Ishikawa (cell line): Measurements from ENCODE around the gene TRAPPC3.
A peak's percentile ranks its signal among the peaks of the same experiment; 100 is the strongest.

Source experiments
- CEBPB ChIP-seq: IDR thresholded peaks from 2 replicates; pipeline ENCODE4 v1.6.1; 2012
- CREB1 ChIP-seq: IDR thresholded peaks from 2 replicates; pipeline ENCODE4 v1.6.1; 2012; ENCODE audit warnings: low read depth
- EGR1 ChIP-seq: IDR thresholded peaks from 2 replicates; pipeline ENCODE4 v1.6.1; 2012
- EP300 ChIP-seq: IDR thresholded peaks from 2 replicates; pipeline ENCODE4 v1.6.1; 2012; ENCODE audit warnings: borderline replicate concordance
- FOXM1 ChIP-seq: IDR thresholded peaks from 2 replicates; pipeline ENCODE4 v1.6.1; 2012; ENCODE audit warnings: low read depth, borderline replicate concordance
- NFIC ChIP-seq: IDR thresholded peaks from 2 replicates; pipeline ENCODE4 v1.6.1; 2012
- RAD21 ChIP-seq: IDR thresholded peaks from 2 replicates; pipeline ENCODE4 v1.6.1; 2012; ENCODE audit warnings: low read depth
- TAF1 ChIP-seq: IDR thresholded peaks from 2 replicates; pipeline ENCODE4 v1.6.1; 2012; ENCODE audit warnings: low read depth, mild to moderate bottlenecking
- TCF12 ChIP-seq: IDR thresholded peaks from 2 replicates; pipeline ENCODE4 v1.6.1; 2012; ENCODE audit warnings: low read depth
- TEAD4 ChIP-seq: IDR thresholded peaks from 2 replicates; pipeline ENCODE4 v1.6.1; 2012
- YY1 ChIP-seq: IDR thresholded peaks from 2 replicates; pipeline ENCODE4 v1.6.1; 2012; ENCODE audit warnings: low read depth
- ZBTB7A ChIP-seq: IDR thresholded peaks from 2 replicates; pipeline ENCODE4 v1.6.1; 2012; ENCODE audit warnings: low read depth
- TF ChIP-seq, protein P1 (sequence below): IDR thresholded peaks from 2 replicates; pipeline ENCODE4 v1.6.1; 2012; ENCODE audit warnings: low read depth, mild to moderate bottlenecking
- TF ChIP-seq, protein P2 (sequence below): IDR thresholded peaks from 2 replicates; pipeline ENCODE4 v1.6.1; 2012
- TF ChIP-seq, protein P3 (sequence below): IDR thresholded peaks from 2 replicates; pipeline ENCODE4 v1.6.1; 2012

Gene TRAPPC3

DNA sequence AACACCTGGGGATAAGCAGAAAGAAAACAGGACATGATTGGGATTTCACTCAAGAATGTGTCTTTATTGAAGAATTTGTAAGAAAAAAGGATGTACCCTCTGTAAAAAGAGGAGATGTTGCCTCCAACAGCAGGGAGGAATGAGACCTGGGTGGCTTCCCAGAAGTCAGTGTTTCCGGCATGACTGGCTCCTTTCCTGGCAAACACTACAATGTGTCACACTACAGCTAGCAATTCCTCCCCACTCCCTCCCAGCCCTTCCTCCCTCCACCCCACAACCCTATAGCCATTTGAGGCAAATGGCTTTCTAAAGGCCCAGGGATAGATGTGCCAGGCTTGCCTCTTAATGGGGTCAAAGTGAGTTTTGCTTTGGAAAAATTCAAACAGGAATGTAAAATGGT, 12.8 kb downstream of the TRAPPC3 start:
- TF ChIP-seq YY1 (no peak), TCF12 (no peak), CREB1 (no peak), TEAD4 (no peak), ZBTB7A (no peak), NFIC (no peak), EGR1 (no peak), TAF1 (no peak), RAD21 (no peak), EP300 (no peak), CEBPB (no peak), FOXM1 (no peak)
- TF ChIP-seq, protein P1, sequence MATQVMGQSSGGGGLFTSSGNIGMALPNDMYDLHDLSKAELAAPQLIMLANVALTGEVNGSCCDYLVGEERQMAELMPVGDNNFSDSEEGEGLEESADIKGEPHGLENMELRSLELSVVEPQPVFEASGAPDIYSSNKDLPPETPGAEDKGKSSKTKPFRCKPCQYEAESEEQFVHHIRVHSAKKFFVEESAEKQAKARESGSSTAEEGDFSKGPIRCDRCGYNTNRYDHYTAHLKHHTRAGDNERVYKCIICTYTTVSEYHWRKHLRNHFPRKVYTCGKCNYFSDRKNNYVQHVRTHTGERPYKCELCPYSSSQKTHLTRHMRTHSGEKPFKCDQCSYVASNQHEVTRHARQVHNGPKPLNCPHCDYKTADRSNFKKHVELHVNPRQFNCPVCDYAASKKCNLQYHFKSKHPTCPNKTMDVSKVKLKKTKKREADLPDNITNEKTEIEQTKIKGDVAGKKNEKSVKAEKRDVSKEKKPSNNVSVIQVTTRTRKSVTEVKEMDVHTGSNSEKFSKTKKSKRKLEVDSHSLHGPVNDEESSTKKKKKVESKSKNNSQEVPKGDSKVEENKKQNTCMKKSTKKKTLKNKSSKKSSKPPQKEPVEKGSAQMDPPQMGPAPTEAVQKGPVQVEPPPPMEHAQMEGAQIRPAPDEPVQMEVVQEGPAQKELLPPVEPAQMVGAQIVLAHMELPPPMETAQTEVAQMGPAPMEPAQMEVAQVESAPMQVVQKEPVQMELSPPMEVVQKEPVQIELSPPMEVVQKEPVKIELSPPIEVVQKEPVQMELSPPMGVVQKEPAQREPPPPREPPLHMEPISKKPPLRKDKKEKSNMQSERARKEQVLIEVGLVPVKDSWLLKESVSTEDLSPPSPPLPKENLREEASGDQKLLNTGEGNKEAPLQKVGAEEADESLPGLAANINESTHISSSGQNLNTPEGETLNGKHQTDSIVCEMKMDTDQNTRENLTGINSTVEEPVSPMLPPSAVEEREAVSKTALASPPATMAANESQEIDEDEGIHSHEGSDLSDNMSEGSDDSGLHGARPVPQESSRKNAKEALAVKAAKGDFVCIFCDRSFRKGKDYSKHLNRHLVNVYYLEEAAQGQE: no peak
- TF ChIP-seq, protein P2, sequence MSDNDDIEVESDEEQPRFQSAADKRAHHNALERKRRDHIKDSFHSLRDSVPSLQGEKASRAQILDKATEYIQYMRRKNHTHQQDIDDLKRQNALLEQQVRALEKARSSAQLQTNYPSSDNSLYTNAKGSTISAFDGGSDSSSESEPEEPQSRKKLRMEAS: no peak
- TF ChIP-seq, protein P3, sequence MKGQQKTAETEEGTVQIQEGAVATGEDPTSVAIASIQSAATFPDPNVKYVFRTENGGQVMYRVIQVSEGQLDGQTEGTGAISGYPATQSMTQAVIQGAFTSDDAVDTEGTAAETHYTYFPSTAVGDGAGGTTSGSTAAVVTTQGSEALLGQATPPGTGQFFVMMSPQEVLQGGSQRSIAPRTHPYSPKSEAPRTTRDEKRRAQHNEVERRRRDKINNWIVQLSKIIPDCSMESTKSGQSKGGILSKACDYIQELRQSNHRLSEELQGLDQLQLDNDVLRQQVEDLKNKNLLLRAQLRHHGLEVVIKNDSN: no peak

DNA sequence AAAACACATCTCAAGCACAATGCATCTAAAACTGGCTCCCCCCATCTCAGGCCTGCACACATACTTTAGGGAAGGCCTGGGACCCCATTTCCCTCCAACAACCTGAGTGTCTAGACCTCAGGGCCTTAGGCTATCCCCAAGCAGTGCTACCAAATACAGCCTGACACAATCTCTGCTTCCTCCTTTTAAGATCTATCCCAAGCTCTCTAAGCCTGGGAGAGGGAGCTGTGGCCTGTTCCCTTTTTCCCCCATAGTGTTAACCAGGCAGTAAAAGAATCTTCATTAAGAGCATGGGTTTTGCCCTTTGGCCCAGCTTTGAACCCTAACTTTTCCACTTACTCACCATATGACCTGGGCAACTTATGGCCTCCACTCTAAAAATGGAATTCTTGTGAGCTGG, 13.5 kb downstream of the TRAPPC3 start:
- TF ChIP-seq NFIC (no peak), FOXM1 (no peak), RAD21 (no peak), ZBTB7A (no peak)
- TF ChIP-seq, protein P1: no peak

DNA sequence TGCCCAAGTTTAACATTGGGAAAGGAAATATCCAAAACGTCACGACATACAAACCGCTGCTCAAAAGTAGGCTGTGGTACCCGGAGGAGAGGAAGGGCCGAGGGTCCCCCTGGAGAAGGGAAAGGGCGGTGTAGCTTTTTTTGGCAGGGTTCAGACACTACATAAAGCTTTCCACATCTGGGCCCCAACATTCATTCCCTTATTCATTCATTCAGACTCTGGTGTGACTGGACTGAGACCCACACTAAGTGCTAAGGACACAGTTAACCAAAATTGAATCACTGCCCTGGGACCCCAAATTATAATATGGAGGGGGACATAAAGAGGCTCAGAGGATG, 14.0 kb downstream of the TRAPPC3 start:
- TF ChIP-seq TEAD4: no peak
- TF ChIP-seq FOXM1: no peak
- TF ChIP-seq EGR1: no peak
- TF ChIP-seq RAD21: no peak
- TF ChIP-seq, protein P2: no peak
- TF ChIP-seq EP300: no peak

DNA sequence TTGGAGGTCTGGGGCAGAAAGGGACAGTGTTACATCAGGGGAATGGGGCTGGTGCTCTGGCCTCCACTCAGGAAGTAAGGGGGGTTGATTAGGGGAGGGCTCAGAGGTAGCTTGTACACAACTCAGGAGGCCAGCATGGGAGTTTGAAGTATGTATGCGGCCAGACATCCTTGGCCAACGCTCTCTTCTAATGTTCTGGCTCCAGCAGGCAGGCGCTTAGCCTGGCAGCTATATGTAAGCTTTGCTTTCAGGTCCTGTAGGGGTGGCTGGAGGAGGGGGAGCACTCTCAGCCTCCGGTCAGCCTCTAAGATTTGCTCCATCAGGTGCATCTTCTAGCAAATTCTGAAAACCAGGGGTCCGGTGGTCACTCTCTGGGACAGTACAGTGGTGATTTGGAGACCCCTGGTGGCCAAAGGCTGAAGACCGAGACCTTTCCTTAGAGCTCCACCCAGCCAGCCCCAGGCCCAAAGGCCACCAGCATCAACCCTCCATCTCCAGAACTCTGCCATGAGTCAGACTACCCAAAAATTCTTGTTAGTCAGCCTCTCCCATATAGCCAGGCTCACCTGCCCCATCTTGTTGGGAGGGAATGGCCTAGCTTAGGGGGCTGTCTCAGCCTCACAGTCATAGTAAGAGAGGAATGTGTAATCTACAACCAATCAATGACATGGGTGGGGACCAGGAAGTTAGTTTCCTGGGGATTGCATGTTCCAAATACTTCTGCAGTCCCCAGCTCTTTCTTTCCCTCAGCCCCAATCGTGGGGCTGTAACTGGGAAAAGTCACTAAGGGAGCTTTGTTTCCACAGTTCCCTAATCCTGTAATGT, 14.6 kb downstream of the TRAPPC3 start:
- peak; percentile 83 for TF ChIP-seq RAD21
- no peak for TF ChIP-seq CREB1

DNA sequence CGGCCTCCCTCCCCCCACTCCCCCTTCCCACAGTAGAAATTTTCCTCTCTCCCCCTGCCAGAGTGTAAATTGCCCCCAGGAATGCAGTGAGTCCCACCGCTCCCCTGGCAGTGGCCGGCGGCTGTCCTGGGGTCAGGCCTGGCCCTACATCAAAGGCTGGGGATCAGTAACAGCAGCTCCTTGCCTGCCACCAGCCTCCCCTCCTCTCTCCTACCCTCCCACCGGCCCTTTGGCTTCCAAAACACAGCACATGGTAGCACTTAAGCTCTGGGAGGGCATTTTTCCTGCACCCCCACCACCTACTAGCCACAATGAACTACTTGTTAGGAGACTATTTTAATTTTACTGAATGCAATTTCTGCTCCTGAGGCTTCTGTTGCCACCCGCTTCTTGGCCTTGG, 15.3 kb downstream of the TRAPPC3 start:
- TF ChIP-seq ZBTB7A (no peak), YY1 (no peak), NFIC (no peak), CREB1 (no peak), EGR1 (no peak), CEBPB (no peak)
- TF ChIP-seq, protein P2: no peak

DNA sequence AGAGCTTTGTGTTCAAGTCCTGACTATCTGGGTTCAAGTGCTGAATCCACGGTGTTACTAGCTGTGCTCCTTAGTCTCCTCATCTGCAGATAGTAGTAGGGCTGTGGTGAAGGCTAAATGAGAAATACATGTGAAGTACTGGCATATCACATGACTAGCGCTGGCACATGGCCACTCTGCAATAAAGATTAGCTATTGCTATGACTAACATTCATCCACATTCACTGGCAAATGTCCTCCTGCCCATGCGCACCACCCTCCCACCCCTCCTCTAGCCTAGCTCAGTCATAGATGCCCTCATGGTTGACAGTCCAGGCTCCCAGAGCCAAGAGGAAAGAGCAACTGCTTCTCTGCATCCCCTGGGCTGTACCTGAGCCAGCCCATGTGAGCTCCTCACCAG, 15.8 kb downstream of the TRAPPC3 start:
- TF ChIP-seq, protein P3: no peak
- TF ChIP-seq ZBTB7A (no peak), EP300 (no peak), NFIC (no peak), TCF12 (no peak), FOXM1 (no peak), CEBPB (no peak), YY1 (no peak), TAF1 (no peak), EGR1 (no peak), TEAD4 (no peak), RAD21 (no peak), CREB1 (no peak)
- TF ChIP-seq, protein P2: no peak
- TF ChIP-seq, protein P1: no peak
